HEK293 (cell line): ENCODE data around the gene CAMTA2.

Experiments used
- CTCF ChIA-PET: fragments of 350-600 bp; formaldehyde crosslinking; extraction: SDS; loops from one replicate; lab custom pipeline; 2021; ENCODE audit warnings: antibody characterized with exemption; lab: Yijun Ruan, JAX
- POLR2A ChIA-PET: fragments of 300-600 bp; formaldehyde crosslinking; extraction: SDS; loops from one replicate; lab custom pipeline; 2020; ENCODE audit warnings: antibody characterized with exemption, inconsistent platforms; lab: Yijun Ruan, JAX
- H3K27ac ChIP-seq: fragments of 200-500 bp; sonication (Bioruptor generic); 2 replicates; pipeline ENCODE4 v1.5.1; 2014; ENCODE audit warnings: low read depth, low read length, control low read depth, inconsistent platforms; ENCODE audit errors: extremely low read depth
- H3K36me3 ChIP-seq, 2 experiments: fragments of 200-500 bp in 1 of 2; sonication (Bioruptor generic) in 1 of 2; 1 replicate in 1 of 2; 2 replicates in 1 of 2; pipeline ENCODE4 v1.5.1; 2014 to 2017; ENCODE audit warnings: inconsistent platforms in 2 of 2, low read length in 2 of 2; ENCODE audit not compliant: control insufficient read depth in 2 of 2, insufficient read depth in 1 of 2
- H3K4me1 ChIP-seq: fragments of 200-500 bp; sonication (Bioruptor generic); 2 replicates; pipeline ENCODE4 v1.5.1; 2014; ENCODE audit warnings: mild to moderate bottlenecking, low read length, inconsistent platforms; ENCODE audit not compliant: control insufficient read depth, insufficient read depth
- H3K4me3 ChIP-seq: 2 replicates; pipeline ENCODE4 v1.5.1; 2011; ENCODE audit warnings: low read depth, mild to moderate bottlenecking, control low read depth, low read length, moderate library complexity
- H3K9me3 ChIP-seq: fragments of 200-500 bp; sonication (Bioruptor generic); 2 replicates; pipeline ENCODE4 v1.5.1; 2014; ENCODE audit warnings: low read depth, low read length, inconsistent platforms; ENCODE audit not compliant: control insufficient read depth, insufficient read depth
- KLF16 ChIP-seq: fragments of 450-650 bp; formaldehyde crosslinking; IDR thresholded peaks from 2 replicates; pipeline ENCODE4 v1.5.1; 2017; ENCODE audit warnings: missing biosample characterization, missing genetic modification characterization
- OSR2 ChIP-seq: fragments of 450-650 bp; formaldehyde crosslinking; IDR thresholded peaks from 2 replicates; pipeline ENCODE4 v1.5.1; 2016; ENCODE audit warnings: missing biosample characterization, missing genetic modification characterization
- SCRT1 ChIP-seq: fragments of 450-650 bp; formaldehyde crosslinking; IDR thresholded peaks from 2 replicates; pipeline ENCODE4 v1.5.1; 2016; ENCODE audit warnings: missing biosample characterization, missing genetic modification characterization, borderline replicate concordance
- WT1 ChIP-seq: fragments of 450-650 bp; formaldehyde crosslinking; IDR thresholded peaks from 2 replicates; pipeline ENCODE4 v1.5.1; 2016; ENCODE audit warnings: missing biosample characterization, missing genetic modification characterization
- ZNF202 ChIP-seq: fragments of 450-650 bp; formaldehyde crosslinking; IDR thresholded peaks from 2 replicates; pipeline ENCODE4 v1.5.1; 2016; ENCODE audit warnings: missing biosample characterization, missing genetic modification characterization, borderline replicate concordance
- ZNF211 ChIP-seq: fragments of 450-650 bp; formaldehyde crosslinking; IDR thresholded peaks from 2 replicates; pipeline ENCODE4 v1.5.1; 2016; ENCODE audit warnings: low read depth, missing biosample characterization, missing genetic modification characterization
- ZNF214 ChIP-seq: fragments of 450-650 bp; formaldehyde crosslinking; IDR thresholded peaks from 2 replicates; pipeline ENCODE4 v1.5.1; 2017; ENCODE audit warnings: missing biosample characterization, mild to moderate bottlenecking, missing genetic modification characterization, borderline replicate concordance
- ZNF248 ChIP-seq: fragments of 450-650 bp; formaldehyde crosslinking; IDR thresholded peaks from 2 replicates; pipeline ENCODE4 v1.5.1; 2017; ENCODE audit warnings: missing biosample characterization, missing genetic modification characterization
- ZNF26 ChIP-seq: fragments of 450-650 bp; formaldehyde crosslinking; IDR thresholded peaks from 2 replicates; pipeline ENCODE4 v1.5.1; 2016; ENCODE audit warnings: missing biosample characterization, missing genetic modification characterization
- ZNF350 ChIP-seq: fragments of 450-650 bp; formaldehyde crosslinking; IDR thresholded peaks from 2 replicates; pipeline ENCODE4 v1.5.0; 2017; ENCODE audit warnings: missing biosample characterization, mild to moderate bottlenecking, missing genetic modification characterization
- ZNF362 ChIP-seq: fragments of 450-650 bp; formaldehyde crosslinking; IDR thresholded peaks from 2 replicates; pipeline ENCODE4 v1.5.1; 2016; ENCODE audit warnings: missing biosample characterization, missing genetic modification characterization
- ZNF423 ChIP-seq: fragments of 450-650 bp; formaldehyde crosslinking; IDR thresholded peaks from 2 replicates; pipeline ENCODE4 v1.5.1; 2016; ENCODE audit warnings: missing biosample characterization, missing genetic modification characterization
- ZNF544 ChIP-seq: fragments of 450-650 bp; formaldehyde crosslinking; IDR thresholded peaks from 2 replicates; pipeline ENCODE4 v1.5.0; 2017; ENCODE audit warnings: missing biosample characterization, missing genetic modification characterization
- ZNF660 ChIP-seq: fragments of 450-650 bp; IDR thresholded peaks from 2 replicates; pipeline ENCODE4 v1.5.1; 2018; ENCODE audit warnings: missing biosample characterization, mild to moderate bottlenecking, missing genetic modification characterization
- ZNF701 ChIP-seq: fragments of 450-650 bp; formaldehyde crosslinking; IDR thresholded peaks from 2 replicates; pipeline ENCODE4 v1.5.1; 2016; ENCODE audit warnings: missing biosample characterization, missing genetic modification characterization
- ZNF707 ChIP-seq: fragments of 450-650 bp; formaldehyde crosslinking; IDR thresholded peaks from 2 replicates; pipeline ENCODE4 v1.5.1; 2016; ENCODE audit warnings: missing biosample characterization, missing genetic modification characterization
- ZNF830 ChIP-seq: fragments of 450-650 bp; IDR thresholded peaks from 2 replicates; pipeline ENCODE4 v1.5.0; 2018; ENCODE audit warnings: missing biosample characterization, missing genetic modification characterization, low read depth, mild to moderate bottlenecking, moderate library complexity
- ZSCAN23 ChIP-seq: fragments of 450-650 bp; formaldehyde crosslinking; IDR thresholded peaks from 2 replicates; pipeline ENCODE4 v1.5.1; 2016; ENCODE audit warnings: missing biosample characterization, missing genetic modification characterization
- ZSCAN4 ChIP-seq: fragments of 450-650 bp; formaldehyde crosslinking; IDR thresholded peaks from 2 replicates; pipeline ENCODE4 v1.5.1; 2017; ENCODE audit warnings: missing biosample characterization, missing genetic modification characterization
- ZXDB ChIP-seq: fragments of 450-650 bp; formaldehyde crosslinking; IDR thresholded peaks from 2 replicates; pipeline ENCODE4 v1.5.1; 2016; ENCODE audit warnings: missing biosample characterization, missing genetic modification characterization

CAMTA2 gene

GRCh38 chr17:4920351-4921048 is 67.0 kb downstream of the CAMTA2 start (continued):
- TF ChIP-seq ZNF830 = no peak

GRCh38 chr17:4919511-4920047 is 67.9 kb downstream of the CAMTA2 start:
- TF ChIP-seq ZNF544 (tag by site-specific recombination) (no peak), ZNF248 (tag by site-specific recombination) (no peak), ZSCAN23 (no peak), ZXDB (tag by site-specific recombination) (no peak), ZNF350 (no peak), WT1 (tag by site-specific recombination) (no peak), ZNF830 (no peak), ZNF214 (tag by site-specific recombination) (no peak), OSR2 (tag by site-specific recombination) (no peak), KLF16 (tag by site-specific recombination) (no peak), ZNF660 (tag by site-specific recombination) (no peak), ZNF362 (tag by site-specific recombination) (no peak), ZNF423 (tag by site-specific recombination) (no peak), ZNF701 (tag by site-specific recombination) (no peak), ZNF26 (tag by site-specific recombination) (no peak), ZNF707 (tag by site-specific recombination) (no peak), ZNF211 (tag by site-specific recombination) (no peak), SCRT1 (no peak), ZNF202 (tag by site-specific recombination) (no peak), ZSCAN4 (tag by site-specific recombination) (no peak)
- Histone ChIP-seq H3K9me3 (no peaks in the 10 kb centered on the region), H3K4me3 (no peak overlapping the region), H3K36me3 (no peaks in the 10 kb centered on the region; a peak in 1 of 3 replicates), H3K4me1 (no peaks in the 10 kb centered on the region), H3K27ac (no peak overlapping the region)
- ChIA-PET POLR2A (interaction anchor here (0.7 to 1.4 kb wide), 4 partner anchors 14 to 31 kb away, joined by 3 read pairs; partner anchors contain the start of genes ENO3, RNF167 and SLC25A11), CTCF (interaction anchor here (0.8 to 2.4 kb wide), 3 partner anchors 10 to 21 kb away, joined by 3 to 14 read pairs (median 3); partner anchors contain the start of genes CHRNE, RNF167 and SLC25A11)
